ENCODE data around the gene TOMM7.
"Not testable (repeated sequence)": the region's sequence is repeated elsewhere in the genome, so short reads cannot be mapped to it uniquely, and the experiment has no call there.

The TOMM7 gene

DNA sequence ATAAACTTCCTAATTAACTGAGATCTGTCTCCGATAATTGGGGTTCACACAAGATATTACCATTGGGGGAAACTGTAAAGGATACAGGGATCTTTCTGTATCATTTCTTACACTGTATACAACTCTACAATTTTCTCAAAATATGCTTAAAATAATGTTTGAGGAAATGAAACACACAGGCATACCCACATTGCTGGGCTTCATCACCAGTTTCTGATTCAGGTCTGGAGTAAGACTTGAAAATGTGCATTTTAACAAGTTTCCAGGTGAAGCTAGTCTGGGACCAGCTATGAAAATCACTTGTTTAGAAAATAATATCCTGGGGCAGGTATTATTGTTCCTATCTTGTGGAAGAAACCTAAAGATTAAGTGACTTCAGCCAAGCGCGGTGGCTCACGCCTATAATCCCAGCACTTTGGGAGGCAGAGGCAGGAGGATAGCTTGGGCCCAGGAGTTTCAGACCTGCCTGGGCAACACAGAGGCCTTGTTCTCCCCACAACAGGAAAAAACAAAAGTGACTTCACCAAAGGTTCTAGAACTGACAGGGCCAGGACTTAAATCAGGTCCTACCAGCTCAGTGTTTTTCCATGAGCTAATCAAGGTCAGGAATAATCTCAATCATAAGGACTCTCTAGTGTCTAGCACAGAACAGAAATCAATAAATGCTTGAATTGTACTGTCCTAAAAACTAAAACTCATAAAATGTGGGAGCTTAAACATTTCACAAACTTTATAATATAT lies 12.6 kb downstream of the TOMM7 start:
- no peak overlapping the region for H3K4me3 ChIP-seq (ENCODE audit: insufficient read depth, low read depth, low read length, poor library complexity, severe bottlenecking)
- DNase-seq, result no peak
- H3K9me3 ChIP-seq (ENCODE audit: control insufficient read depth, low read length), result no peaks in the 10 kb centered on the region
- H3K36me3 ChIP-seq (ENCODE audit: control insufficient read depth, insufficient read depth, low read length), result peaks cover 9% of the 10 kb centered on the region
- no peaks in the 10 kb centered on the region for H3K27me3 ChIP-seq (replicated peaks; ENCODE audit: control insufficient read depth, insufficient read depth, low read length, poor library complexity, severe bottlenecking)
- H3K4me1 ChIP-seq (ENCODE audit: control insufficient read depth, insufficient read depth, low read length, poor library complexity, severe bottlenecking), result no peaks in the 10 kb centered on the region
- no peak overlapping the region for H3K27ac ChIP-seq (ENCODE audit: insufficient read depth, low read length, poor library complexity, severe bottlenecking)

DNA sequence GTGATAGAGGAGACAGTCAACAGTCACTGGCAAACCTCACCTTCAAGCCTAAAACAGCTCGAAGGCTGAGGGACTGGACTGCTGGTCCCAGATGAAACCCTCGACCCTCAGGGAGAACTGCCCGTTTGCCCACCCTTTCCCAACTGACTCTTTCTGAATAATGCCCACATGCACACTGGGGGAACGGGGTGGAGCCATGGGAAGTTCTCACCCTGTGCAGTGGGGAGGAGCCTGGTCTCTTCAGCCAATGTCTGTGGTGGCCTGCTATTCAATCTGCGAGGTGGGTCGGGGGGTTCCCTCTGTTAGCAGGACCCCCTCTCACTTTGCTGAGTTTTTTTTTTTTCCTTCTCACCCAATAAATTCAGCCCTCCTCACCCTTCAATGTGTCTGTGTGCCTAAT lies 14.5 kb downstream of the TOMM7 start:
- DNase-seq, result no peak
- no peaks in the 10 kb centered on the region for H3K27me3 ChIP-seq (replicated peaks; ENCODE audit: control insufficient read depth, insufficient read depth, low read length, poor library complexity, severe bottlenecking)
- no peaks in the 10 kb centered on the region for H3K36me3 ChIP-seq (ENCODE audit: control insufficient read depth, insufficient read depth, low read length)
- no peak overlapping the region for H3K4me3 ChIP-seq (ENCODE audit: insufficient read depth, low read depth, low read length, poor library complexity, severe bottlenecking)
- no peaks in the 10 kb centered on the region for H3K9me3 ChIP-seq (ENCODE audit: control insufficient read depth, low read length)
- no peaks in the 10 kb centered on the region for H3K4me1 ChIP-seq (ENCODE audit: control insufficient read depth, insufficient read depth, low read length, poor library complexity, severe bottlenecking)
- H3K27ac ChIP-seq (ENCODE audit: insufficient read depth, low read length, poor library complexity, severe bottlenecking), result no peak overlapping the region

GRCh38 chr7:22806752-22807151 lies 15.9 kb downstream of the TOMM7 start:
- no peaks in the 10 kb centered on the region for H3K36me3 ChIP-seq (ENCODE audit: control insufficient read depth, insufficient read depth, low read length)
- no peak overlapping the region for H3K4me3 ChIP-seq (ENCODE audit: insufficient read depth, low read depth, low read length, poor library complexity, severe bottlenecking)
- no peaks in the 10 kb centered on the region for H3K4me1 ChIP-seq (ENCODE audit: control insufficient read depth, insufficient read depth, low read length, poor library complexity, severe bottlenecking)
- no peak for DNase-seq
- H3K9me3 ChIP-seq (ENCODE audit: control insufficient read depth, low read length), result no peaks in the 10 kb centered on the region
- H3K27ac ChIP-seq (ENCODE audit: insufficient read depth, low read length, poor library complexity, severe bottlenecking), result no peak overlapping the region
- H3K27me3 ChIP-seq (replicated peaks; ENCODE audit: control insufficient read depth, insufficient read depth, low read length, poor library complexity, severe bottlenecking), result no peaks in the 10 kb centered on the region

- H3K9me3 ChIP-seq (ENCODE audit: control insufficient read depth, low read length), result no peaks in the 10 kb centered on the region
- H3K4me1 ChIP-seq (ENCODE audit: control insufficient read depth, insufficient read depth, low read length, poor library complexity, severe bottlenecking), result no peaks in the 10 kb centered on the region
- no peak for DNase-seq
- H3K36me3 ChIP-seq (ENCODE audit: control insufficient read depth, insufficient read depth, low read length), result no peaks in the 10 kb centered on the region
- H3K27ac ChIP-seq (ENCODE audit: insufficient read depth, low read length, poor library complexity, severe bottlenecking), result no peak overlapping the region
- H3K27me3 ChIP-seq (replicated peaks; ENCODE audit: control insufficient read depth, insufficient read depth, low read length, poor library complexity, severe bottlenecking), result no peaks in the 10 kb centered on the region
- no peak overlapping the region for H3K4me3 ChIP-seq (ENCODE audit: insufficient read depth, low read depth, low read length, poor library complexity, severe bottlenecking)
Measured at GRCh38 chr7:22805227-22805626, 17.4 kb downstream of the TOMM7 start.

- not testable (repeated sequence) for H3K36me3 ChIP-seq (ENCODE audit: control insufficient read depth, insufficient read depth, low read length); H3K4me3 ChIP-seq (ENCODE audit: insufficient read depth, low read depth, low read length, poor library complexity, severe bottlenecking); DNase-seq; H3K4me1 ChIP-seq (ENCODE audit: control insufficient read depth, insufficient read depth, low read length, poor library complexity, severe bottlenecking); H3K27ac ChIP-seq (ENCODE audit: insufficient read depth, low read length, poor library complexity, severe bottlenecking); H3K9me3 ChIP-seq (ENCODE audit: control insufficient read depth, low read length); H3K27me3 ChIP-seq (replicated peaks; ENCODE audit: control insufficient read depth, insufficient read depth, low read length, poor library complexity, severe bottlenecking)
Measured at GRCh38 chr7:22802831-22803230, 19.8 kb downstream of the TOMM7 start.

GRCh38 chr7:22802426-22802825 lies 20.2 kb downstream of the TOMM7 start:
- H3K36me3 ChIP-seq (ENCODE audit: control insufficient read depth, insufficient read depth, low read length), result no peaks in the 10 kb centered on the region
- H3K4me1 ChIP-seq (ENCODE audit: control insufficient read depth, insufficient read depth, low read length, poor library complexity, severe bottlenecking), result no peaks in the 10 kb centered on the region
- no peaks in the 10 kb centered on the region for H3K27me3 ChIP-seq (replicated peaks; ENCODE audit: control insufficient read depth, insufficient read depth, low read length, poor library complexity, severe bottlenecking)
- DNase-seq, result no peak
- H3K4me3 ChIP-seq (ENCODE audit: insufficient read depth, low read depth, low read length, poor library complexity, severe bottlenecking), result no peak overlapping the region
- no peaks in the 10 kb centered on the region for H3K9me3 ChIP-seq (ENCODE audit: control insufficient read depth, low read length)
- H3K27ac ChIP-seq (ENCODE audit: insufficient read depth, low read length, poor library complexity, severe bottlenecking), result no peak overlapping the region

DNA sequence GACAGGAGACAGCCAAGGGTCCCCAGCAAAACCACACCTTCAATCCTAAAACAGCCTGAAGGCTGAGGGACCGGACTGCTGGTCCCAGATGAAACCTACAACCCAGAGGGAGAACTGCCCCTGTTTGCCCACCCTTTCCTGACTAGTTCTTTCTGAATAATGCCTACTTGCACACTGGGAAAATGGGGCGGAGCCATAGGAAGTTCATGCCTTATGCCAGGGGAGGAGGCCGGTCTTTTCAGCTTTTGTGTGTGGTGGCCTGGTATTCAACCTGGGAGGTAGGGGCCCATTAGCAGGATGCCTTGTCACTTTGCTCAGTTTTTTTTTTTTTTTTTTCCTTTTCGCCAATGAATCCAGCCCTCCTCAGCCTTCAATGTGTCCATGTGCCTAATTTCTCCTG lies 20.7 kb downstream of the TOMM7 start:
- Histone ChIP-seq H3K4me3 (ENCODE audit: insufficient read depth, low read depth, low read length, poor library complexity, severe bottlenecking) (no peak overlapping the region), H3K27me3 (replicated peaks; ENCODE audit: control insufficient read depth, insufficient read depth, low read length, poor library complexity, severe bottlenecking) (no peaks in the 10 kb centered on the region), H3K4me1 (ENCODE audit: control insufficient read depth, insufficient read depth, low read length, poor library complexity, severe bottlenecking) (no peaks in the 10 kb centered on the region), H3K27ac (ENCODE audit: insufficient read depth, low read length, poor library complexity, severe bottlenecking) (no peak overlapping the region), H3K9me3 (ENCODE audit: control insufficient read depth, low read length) (no peaks in the 10 kb centered on the region), H3K36me3 (ENCODE audit: control insufficient read depth, insufficient read depth, low read length) (no peaks in the 10 kb centered on the region)
- no peak for DNase-seq

GRCh38 chr7:22799633-22800032 lies 23.0 kb downstream of the TOMM7 start:
- DNase-seq, result no peak
- Histone ChIP-seq H3K36me3 (ENCODE audit: control insufficient read depth, insufficient read depth, low read length) (no peaks in the 10 kb centered on the region), H3K27ac (ENCODE audit: insufficient read depth, low read length, poor library complexity, severe bottlenecking) (no peak overlapping the region), H3K4me3 (ENCODE audit: insufficient read depth, low read depth, low read length, poor library complexity, severe bottlenecking) (no peak overlapping the region), H3K9me3 (ENCODE audit: control insufficient read depth, low read length) (no peaks in the 10 kb centered on the region), H3K27me3 (replicated peaks; ENCODE audit: control insufficient read depth, insufficient read depth, low read length, poor library complexity, severe bottlenecking) (no peaks in the 10 kb centered on the region), H3K4me1 (ENCODE audit: control insufficient read depth, insufficient read depth, low read length, poor library complexity, severe bottlenecking) (no peaks in the 10 kb centered on the region)

- H3K4me1 ChIP-seq (ENCODE audit: control insufficient read depth, insufficient read depth, low read length, poor library complexity, severe bottlenecking), result no peaks in the 10 kb centered on the region
- no peak for DNase-seq
- H3K36me3 ChIP-seq (ENCODE audit: control insufficient read depth, insufficient read depth, low read length), result no peaks in the 10 kb centered on the region
- no peak overlapping the region for H3K4me3 ChIP-seq (ENCODE audit: insufficient read depth, low read depth, low read length, poor library complexity, severe bottlenecking)
- H3K27ac ChIP-seq (ENCODE audit: insufficient read depth, low read length, poor library complexity, severe bottlenecking), result no peak overlapping the region
- H3K27me3 ChIP-seq (replicated peaks; ENCODE audit: control insufficient read depth, insufficient read depth, low read length, poor library complexity, severe bottlenecking), result no peaks in the 10 kb centered on the region
- no peaks in the 10 kb centered on the region for H3K9me3 ChIP-seq (ENCODE audit: control insufficient read depth, low read length)
Measured at GRCh38 chr7:22793593-22794462, 28.8 kb downstream of the TOMM7 start.

Measured in effector memory CD4-positive, alpha-beta T cell (primary cell).